Mesothelial cell of epicardium (in vitro differentiated cells): ENCODE data around the gene TLL2. TPM values are rescaled to one million over a fixed set of nuclear protein-coding genes. Genes with fewer than 3 reads are reported as not detected.

Experiments used
- DNase-seq, 2 experiments: peaks; one replicate each; pipeline ENCODE4 v3.0.0; 2021; ENCODE audit warnings: low spot score in 2 of 2; ENCODE audit not compliant: unreplicated experiment in 2 of 2
- H3K27ac Mint-ChIP-seq: 2 replicates; pipeline ENCODE4 v1.8.0; 2021; ENCODE audit warnings: mixed read lengths
- H3K27me3 Mint-ChIP-seq: 2 replicates; pipeline ENCODE4 v1.8.0; 2021; ENCODE audit warnings: low read depth, mixed read lengths
- H3K36me3 Mint-ChIP-seq: 2 replicates; pipeline ENCODE4 v1.8.0; 2021; ENCODE audit warnings: mixed read lengths
- H3K4me1 Mint-ChIP-seq: 2 replicates; pipeline ENCODE4 v1.8.0; 2021; ENCODE audit warnings: mixed read lengths
- H3K4me3 Mint-ChIP-seq: 2 replicates; pipeline ENCODE4 v1.8.0; 2021; ENCODE audit warnings: mild to moderate bottlenecking, moderate library complexity, mixed read lengths
- H3K9me3 Mint-ChIP-seq: 2 replicates; pipeline ENCODE4 v1.8.0; 2021; ENCODE audit warnings: mixed read lengths
- CTCF ChIP-seq: fragments of 200-600 bp; sonication (generic); IDR thresholded peaks from one replicate; pipeline ENCODE4 v1.5.0; 2021; ENCODE audit warnings: antibody characterized with exemption; ENCODE audit not compliant: unreplicated experiment
- total RNA-seq: library from RNA; stranded (reverse); gene quantifications from 3 replicates; pipeline ENCODE4 v1.2.1, GENCODE V29; 2021

Gene TLL2
- total RNA-seq, 1 donor from 2014 or later, result 1.4 TPM

- peaks cover under 1% of the 10 kb centered on the region for H3K9me3 Mint-ChIP-seq
- peaks cover 3% of the 10 kb centered on the region for H3K27me3 Mint-ChIP-seq
- H3K36me3 Mint-ChIP-seq, result no peaks in the 10 kb centered on the region
- H3K4me3 Mint-ChIP-seq, result no peak overlapping the region
- H3K27ac Mint-ChIP-seq, result no peak overlapping the region
- peak; percentile 59 for TF ChIP-seq CTCF
- peaks cover 7% of the 10 kb centered on the region for H3K4me1 Mint-ChIP-seq
- DNase-seq, result peak; percentile 54 to 64
These were observed 173.5 kb downstream of the TLL2 start for GRCh38 chr10:96339956-96340904.

GRCh38 chr10:96339383-96339782 is 174.3 kb downstream of the TLL2 start:
- no peak for DNase-seq
- Mint-ChIP-seq H3K4me3 (no peak overlapping the region), H3K36me3 (no peaks in the 10 kb centered on the region), H3K4me1 (peaks cover 7% of the 10 kb centered on the region), H3K9me3 (no peaks in the 10 kb centered on the region), H3K27ac (no peak overlapping the region), H3K27me3 (peaks cover 9% of the 10 kb centered on the region)
- no peak for TF ChIP-seq CTCF

DNA sequence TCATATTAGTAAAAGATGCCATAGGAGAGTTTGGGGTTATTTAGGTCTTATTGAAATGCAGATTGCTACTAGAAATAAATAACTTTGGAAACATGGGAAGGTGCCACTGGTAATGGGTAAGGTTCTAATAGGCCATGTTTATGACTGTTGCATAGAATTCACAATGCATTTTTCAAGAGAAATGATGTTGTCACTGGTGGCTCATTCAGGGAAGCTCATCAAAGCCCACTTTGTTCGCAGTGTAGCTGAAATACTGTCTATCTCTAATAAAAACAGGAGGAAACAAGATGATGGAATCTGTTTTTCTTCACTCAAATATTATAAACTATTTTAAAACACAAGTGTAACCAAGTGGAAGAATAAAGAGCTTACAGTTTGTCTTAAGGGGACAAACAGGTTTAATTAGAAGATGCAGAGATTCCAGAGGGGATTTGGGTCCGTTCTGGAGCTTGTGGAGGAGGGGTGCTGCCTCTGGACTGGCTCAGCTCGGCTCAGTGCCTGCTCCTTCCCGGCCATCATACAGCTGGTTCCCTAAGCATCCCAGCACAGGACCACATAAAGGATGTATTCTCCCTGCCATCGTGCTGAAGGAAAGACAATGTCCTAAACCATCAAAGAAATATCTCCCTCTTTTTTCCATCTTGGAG is 175.3 kb downstream of the TLL2 start:
- H3K4me3 Mint-ChIP-seq, result no peak overlapping the region
- H3K27me3 Mint-ChIP-seq, result peaks cover 17% of the 10 kb centered on the region
- DNase-seq, result no peak
- TF ChIP-seq CTCF, result no peak
- peaks cover 7% of the 10 kb centered on the region for H3K4me1 Mint-ChIP-seq
- H3K27ac Mint-ChIP-seq, result no peak overlapping the region
- H3K9me3 Mint-ChIP-seq, result no peaks in the 10 kb centered on the region
- H3K36me3 Mint-ChIP-seq, result no peaks in the 10 kb centered on the region

- Mint-ChIP-seq H3K27me3 (peaks cover 25% of the 10 kb centered on the region), H3K4me3 (no peak overlapping the region), H3K9me3 (no peaks in the 10 kb centered on the region), H3K4me1 (peaks cover 7% of the 10 kb centered on the region), H3K27ac (no peak overlapping the region), H3K36me3 (no peaks in the 10 kb centered on the region)
- DNase-seq, result no peak
- no peak for TF ChIP-seq CTCF
These were observed 176.6 kb downstream of the TLL2 start for GRCh38 chr10:96337106-96337505.

GRCh38 chr10:96334616-96335526 is 178.9 kb downstream of the TLL2 start:
- peak in 1 of 2 experiments; percentile 41 for DNase-seq
- Mint-ChIP-seq H3K36me3 (no peaks in the 10 kb centered on the region), H3K9me3 (no peaks in the 10 kb centered on the region), H3K4me3 (no peak overlapping the region), H3K27me3 (peaks cover 31% of the 10 kb centered on the region), H3K4me1 (peaks cover under 1% of the 10 kb centered on the region), H3K27ac (no peak overlapping the region)
- TF ChIP-seq CTCF, result peak; percentile 63
